Measurements from ENCODE around the gene TBPL2. TPM values are rescaled to one million over a fixed set of nuclear protein-coding genes. Genes with fewer than 3 reads are reported as not detected.

Gene TBPL2
- total RNA-seq, 3 donors from 2014 or later: not detected

- intact Hi-C loops (cut with DNase I, micrococcal nuclease): no loop called here
- ATAC-seq: peak; percentile 87
- no peak for TF ChIP-seq CTCF (IDR thresholded peaks at IDR 0.05)
- H3K36me3 ChIP-seq (ENCODE audit: low read depth): peaks cover 3% of the 10 kb centered on the region
- H3K9me3 ChIP-seq: no peaks in the 10 kb centered on the region
- H3K4me3 ChIP-seq: no peak overlapping the region
- H3K4me1 ChIP-seq (ENCODE audit: low read depth): no peaks in the 10 kb centered on the region
- DNase-seq: no peak
Observed at GRCh38 chr14:55373784-55374705, 66.4 kb downstream of the TBPL2 start.

- intact Hi-C loops (cut with DNase I, micrococcal nuclease): no loop called here
- Histone ChIP-seq H3K4me3 (no peak overlapping the region), H3K9me3 (no peaks in the 10 kb centered on the region), H3K36me3 (ENCODE audit: low read depth) (peaks cover 3% of the 10 kb centered on the region), H3K4me1 (ENCODE audit: low read depth) (no peaks in the 10 kb centered on the region)
- ATAC-seq (no peak), DNase-seq (no peak)
- TF ChIP-seq CTCF (IDR thresholded peaks at IDR 0.05): no peak
Observed at GRCh38 chr14:55372825-55373224, 67.6 kb downstream of the TBPL2 start.

- ATAC-seq (no peak), DNase-seq (no peak)
- H3K9me3 ChIP-seq: no peaks in the 10 kb centered on the region
- H3K36me3 ChIP-seq (ENCODE audit: low read depth): peaks cover 3% of the 10 kb centered on the region
- TF ChIP-seq CTCF (IDR thresholded peaks at IDR 0.05): no peak
- intact Hi-C loops (cut with DNase I, micrococcal nuclease): no loop called here
- H3K4me3 ChIP-seq: no peak overlapping the region
- H3K4me1 ChIP-seq (ENCODE audit: low read depth): no peaks in the 10 kb centered on the region
Observed at GRCh38 chr14:55372423-55372822, 68.0 kb downstream of the TBPL2 start.

GRCh38 chr14:55370883-55371455 lies 69.4 kb downstream of the TBPL2 start:
- intact Hi-C loops (cut with DNase I, micrococcal nuclease): no loop called here
- TF ChIP-seq CTCF (IDR thresholded peaks at IDR 0.05): no peak
- H3K36me3 ChIP-seq (ENCODE audit: low read depth): no peaks in the 10 kb centered on the region
- no peak for DNase-seq
- H3K4me3 ChIP-seq: no peak overlapping the region
- no peak for ATAC-seq
- H3K4me1 ChIP-seq (ENCODE audit: low read depth): no peaks in the 10 kb centered on the region
- H3K9me3 ChIP-seq: no peaks in the 10 kb centered on the region

GRCh38 chr14:55366271-55366670 lies 74.1 kb downstream of the TBPL2 start:
- peak; percentile 66 for ATAC-seq
- Histone ChIP-seq H3K4me1 (ENCODE audit: low read depth) (no peaks in the 10 kb centered on the region), H3K4me3 (no peak overlapping the region), H3K36me3 (ENCODE audit: low read depth) (no peaks in the 10 kb centered on the region), H3K9me3 (no peaks in the 10 kb centered on the region)
- no peak for DNase-seq
- TF ChIP-seq CTCF (IDR thresholded peaks at IDR 0.05): no peak
- intact Hi-C loops (cut with DNase I, micrococcal nuclease): no loop called here

Other genes with a start within 250 kb of the TBPL2 start
- gene DLGAP5, start 249.0 kb downstream of the TBPL2 start, total RNA-seq: 10 to 100 TPM in 1 of 3 donors, 1 to 10 TPM in 2; 2.0 to 13.7 (median 3.3) TPM
- gene FBXO34, start 169.2 kb downstream of the TBPL2 start, total RNA-seq: 10 to 100 TPM; 42.2 to 76.9 (median 59.1) TPM
- 10 to 100 TPM in 2 of 3 donors, 1 to 10 TPM in 1; 8.3 to 15.1 (median 10.8) TPM for gene ATG14, start 28.8 kb downstream of the TBPL2 start, total RNA-seq
- 100 to 1,000 TPM; 181 to 299 (median 251) TPM for gene KTN1, start 139.6 kb upstream of the TBPL2 start, total RNA-seq